ENCODE measurements around the gene EVPLL.
"Not testable (repeated sequence)": the region's sequence is repeated elsewhere in the genome, so short reads cannot be mapped to it uniquely, and the experiment has no call there.

Gene EVPLL

GRCh38 chr17:18381953-18382245 lies 4.3 kb downstream of the EVPLL start:
- H3K4me3 ChIP-seq: no peak overlapping the region
- H3K36me3 ChIP-seq (replicated peaks): no peaks in the 10 kb centered on the region
- no peaks in the 10 kb centered on the region for H3K27me3 ChIP-seq (ENCODE audit: low read depth)
- H3K9me3 ChIP-seq: no peaks in the 10 kb centered on the region
- H3K4me1 ChIP-seq: no peaks in the 10 kb centered on the region
- no peak for DNase-seq (ENCODE audit: low spot score in 2 of 2)
- in situ Hi-C loops (cut with MboI; ENCODE audit: low sequenced_read_pairs): loop anchor here (25.0 kb wide), 1 partner anchor 1570 kb away; no protein-coding TSS in a partner anchor

DNA sequence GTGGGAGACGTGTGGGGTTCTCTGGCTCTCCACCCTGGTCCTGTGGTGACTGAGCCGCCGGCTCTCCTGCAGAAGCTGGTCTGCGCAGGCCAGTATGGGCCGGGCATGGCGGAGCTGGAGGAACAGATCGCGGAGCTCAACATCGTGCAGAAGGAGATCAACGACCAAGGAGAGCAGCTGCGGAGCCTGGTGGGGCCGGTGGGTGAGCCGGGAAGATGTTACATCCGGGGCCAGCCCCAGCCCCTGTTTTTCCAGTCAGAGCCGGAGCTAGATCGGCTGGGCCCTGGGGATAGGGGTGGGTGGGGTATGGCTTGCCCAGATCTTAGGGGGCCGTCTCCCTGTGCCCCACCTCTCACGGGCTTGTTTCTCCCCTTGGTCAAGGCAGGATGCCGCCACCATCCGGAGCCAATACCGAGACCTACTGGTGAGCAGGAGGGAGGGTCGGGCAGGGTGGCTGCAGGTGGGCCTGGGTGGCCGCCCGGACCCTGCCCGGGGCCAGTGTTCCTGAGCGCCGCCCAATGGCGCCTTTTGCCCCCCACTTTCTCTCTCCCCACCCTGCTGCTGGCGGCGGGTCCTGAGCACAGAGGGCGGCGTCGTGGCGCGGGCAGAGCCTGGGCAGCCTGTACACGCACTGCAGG lies 5.0 kb downstream of the EVPLL start:
- no peak for DNase-seq (ENCODE audit: low spot score in 2 of 2)
- Histone ChIP-seq H3K4me3 (no peak overlapping the region), H3K4me1 (no peaks in the 10 kb centered on the region), H3K27me3 (ENCODE audit: low read depth) (no peaks in the 10 kb centered on the region), H3K36me3 (replicated peaks) (no peaks in the 10 kb centered on the region), H3K9me3 (no peaks in the 10 kb centered on the region)
- in situ Hi-C loops (cut with MboI; ENCODE audit: low sequenced_read_pairs): loop anchor here (25.0 kb wide), 1 partner anchor 1570 kb away; no protein-coding TSS in a partner anchor

- not testable (repeated sequence) for H3K36me3 ChIP-seq (replicated peaks); DNase-seq (ENCODE audit: low spot score in 2 of 2)
- in situ Hi-C loops (cut with MboI; ENCODE audit: low sequenced_read_pairs): loop anchor here (25.0 kb wide), 1 partner anchor 1571 kb away; no protein-coding TSS in a partner anchor
Observed at GRCh38 chr17:18383079-18383481, 5.5 kb downstream of the EVPLL start.

GRCh38 chr17:18384271-18384670 lies 6.7 kb downstream of the EVPLL start:
- H3K4me3 ChIP-seq; H3K27me3 ChIP-seq (ENCODE audit: low read depth); H3K36me3 ChIP-seq (replicated peaks); H3K4me1 ChIP-seq; DNase-seq (ENCODE audit: low spot score in 2 of 2); H3K9me3 ChIP-seq: not testable (repeated sequence)
- in situ Hi-C loops (cut with MboI; ENCODE audit: low sequenced_read_pairs): loop anchor here (25.0 kb wide), 1 partner anchor 1572 kb away; no protein-coding TSS in a partner anchor

More at GRCh38 chr17:18383079-18383481, 5.5 kb downstream of the EVPLL start:
- not testable (repeated sequence) for H3K27me3 ChIP-seq (ENCODE audit: low read depth); H3K4me1 ChIP-seq; H3K4me3 ChIP-seq; H3K9me3 ChIP-seq

DNA sequence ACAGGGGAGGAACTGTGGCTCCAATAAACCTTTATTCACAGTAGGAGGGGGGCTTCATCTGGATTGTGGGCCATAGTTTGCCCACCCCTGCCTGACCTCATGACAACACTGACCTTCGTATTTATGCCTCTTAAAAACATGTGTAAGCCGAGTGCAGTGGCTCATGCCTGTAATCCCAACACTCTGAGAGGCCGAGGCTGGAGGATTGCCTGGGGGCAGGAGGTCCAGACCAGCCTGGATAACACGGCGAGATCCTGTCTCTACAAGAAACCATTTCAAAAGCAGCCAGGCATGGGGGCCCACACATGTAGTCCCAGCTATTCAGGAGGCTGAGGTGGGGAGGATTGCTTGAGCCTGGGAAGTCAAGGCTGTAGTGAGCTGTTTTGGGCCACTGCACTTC lies 10.0 kb downstream of the EVPLL start:
- in situ Hi-C loops (cut with MboI; ENCODE audit: low sequenced_read_pairs): loop anchor here (25.0 kb wide), 1 partner anchor 1575 kb away; no protein-coding TSS in a partner anchor
- not testable (repeated sequence) for H3K27me3 ChIP-seq (ENCODE audit: low read depth); H3K9me3 ChIP-seq; H3K36me3 ChIP-seq (replicated peaks); DNase-seq (ENCODE audit: low spot score in 2 of 2); H3K4me1 ChIP-seq; H3K4me3 ChIP-seq

DNA sequence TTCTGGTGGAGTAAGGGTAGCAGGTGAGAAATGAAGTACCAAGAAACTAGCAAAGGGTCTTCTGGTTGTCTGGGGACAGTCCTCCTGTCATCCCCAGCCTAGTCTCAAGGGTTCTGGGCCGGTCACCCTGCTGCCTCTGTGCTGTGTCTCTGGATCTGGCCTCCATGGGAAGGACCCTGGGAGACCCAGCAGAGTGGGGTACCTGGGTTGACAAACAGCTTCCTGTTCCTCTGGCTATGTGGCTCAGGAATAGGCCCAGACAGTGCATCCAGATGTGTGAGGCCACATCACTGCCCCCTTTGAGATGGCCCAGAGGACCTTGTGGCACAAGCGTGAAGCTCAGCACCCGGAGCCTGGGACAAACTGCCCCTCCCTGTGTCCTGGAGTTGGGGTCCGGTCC lies 10.7 kb downstream of the EVPLL start:
- in situ Hi-C loops (cut with MboI; ENCODE audit: low sequenced_read_pairs): loop anchor here (25.0 kb wide), 1 partner anchor 1576 kb away; no protein-coding TSS in a partner anchor
- not testable (repeated sequence) for H3K36me3 ChIP-seq (replicated peaks)

GRCh38 chr17:18388728-18389127 lies 11.2 kb downstream of the EVPLL start:
- H3K36me3 ChIP-seq (replicated peaks); H3K4me3 ChIP-seq; H3K4me1 ChIP-seq; H3K27me3 ChIP-seq (ENCODE audit: low read depth); H3K9me3 ChIP-seq; DNase-seq (ENCODE audit: low spot score in 2 of 2): not testable (repeated sequence)
- in situ Hi-C loops (cut with MboI; ENCODE audit: low sequenced_read_pairs): loop anchor here (25.0 kb wide), 1 partner anchor 1576 kb away; no protein-coding TSS in a partner anchor

More for the DNA sequence above, 10.7 kb downstream of the EVPLL start:
- not testable (repeated sequence) for DNase-seq (ENCODE audit: low spot score in 2 of 2); H3K4me3 ChIP-seq; H3K9me3 ChIP-seq; H3K4me1 ChIP-seq; H3K27me3 ChIP-seq (ENCODE audit: low read depth)

GRCh38 chr17:18401872-18402590 lies 24.5 kb downstream of the EVPLL start:
- H3K4me3 ChIP-seq; DNase-seq (ENCODE audit: low spot score in 2 of 2); H3K4me1 ChIP-seq; in situ Hi-C loops (cut with MboI; ENCODE audit: low sequenced_read_pairs); H3K9me3 ChIP-seq; H3K36me3 ChIP-seq (replicated peaks); H3K27me3 ChIP-seq (ENCODE audit: low read depth): not testable (repeated sequence)

GRCh38 chr17:18403166-18403565 lies 25.6 kb downstream of the EVPLL start:
- in situ Hi-C loops (cut with MboI; ENCODE audit: low sequenced_read_pairs); H3K27me3 ChIP-seq (ENCODE audit: low read depth); DNase-seq (ENCODE audit: low spot score in 2 of 2); H3K36me3 ChIP-seq (replicated peaks); H3K4me3 ChIP-seq; H3K4me1 ChIP-seq; H3K9me3 ChIP-seq: not testable (repeated sequence)

GRCh38 chr17:18403604-18404003 lies 26.0 kb downstream of the EVPLL start:
- H3K4me1 ChIP-seq; DNase-seq (ENCODE audit: low spot score in 2 of 2); H3K9me3 ChIP-seq; in situ Hi-C loops (cut with MboI; ENCODE audit: low sequenced_read_pairs); H3K27me3 ChIP-seq (ENCODE audit: low read depth); H3K4me3 ChIP-seq; H3K36me3 ChIP-seq (replicated peaks): not testable (repeated sequence)

DNA sequence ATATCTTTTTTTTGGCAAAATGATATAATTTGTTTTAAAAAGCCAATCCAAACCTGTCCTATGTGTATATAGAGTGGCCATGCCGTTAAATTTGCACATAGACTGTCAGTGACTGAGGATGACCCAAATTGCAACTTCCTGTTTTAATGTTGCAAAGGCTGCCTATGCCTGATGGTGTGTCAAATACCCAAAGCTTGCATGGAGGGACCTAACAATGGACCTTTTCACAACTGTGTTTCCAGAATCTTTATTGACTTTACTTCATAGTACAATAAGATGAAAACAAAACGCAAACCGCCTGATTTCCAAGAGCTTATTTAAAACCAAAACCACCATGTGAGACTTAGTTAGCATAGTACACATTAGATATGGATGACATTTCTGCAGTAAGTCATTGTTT lies 31.3 kb downstream of the EVPLL start:
- in situ Hi-C loops (cut with MboI; ENCODE audit: low sequenced_read_pairs); H3K27me3 ChIP-seq (ENCODE audit: low read depth); H3K36me3 ChIP-seq (replicated peaks); H3K4me3 ChIP-seq; H3K9me3 ChIP-seq; H3K4me1 ChIP-seq: not testable (repeated sequence)
- DNase-seq (ENCODE audit: low spot score in 2 of 2): peak in 1 of 2 experiments; percentile 49

GRCh38 chr17:18409321-18409720 lies 31.7 kb downstream of the EVPLL start:
- DNase-seq (ENCODE audit: low spot score in 2 of 2); H3K4me3 ChIP-seq; H3K36me3 ChIP-seq (replicated peaks); H3K27me3 ChIP-seq (ENCODE audit: low read depth); H3K9me3 ChIP-seq; in situ Hi-C loops (cut with MboI; ENCODE audit: low sequenced_read_pairs); H3K4me1 ChIP-seq: not testable (repeated sequence)

GRCh38 chr17:18410736-18411135 lies 33.2 kb downstream of the EVPLL start:
- H3K4me1 ChIP-seq; H3K27me3 ChIP-seq (ENCODE audit: low read depth); H3K9me3 ChIP-seq; H3K36me3 ChIP-seq (replicated peaks); in situ Hi-C loops (cut with MboI; ENCODE audit: low sequenced_read_pairs); H3K4me3 ChIP-seq: not testable (repeated sequence)
- DNase-seq (ENCODE audit: low spot score in 2 of 2): peak; percentile 11 to 46

GRCh38 chr17:18411377-18411864 lies 33.8 kb downstream of the EVPLL start:
- H3K4me3 ChIP-seq: peak overlapping the region; percentile 45
- H3K4me1 ChIP-seq; H3K27me3 ChIP-seq (ENCODE audit: low read depth); H3K9me3 ChIP-seq; in situ Hi-C loops (cut with MboI; ENCODE audit: low sequenced_read_pairs); H3K36me3 ChIP-seq (replicated peaks): not testable (repeated sequence)
- DNase-seq (ENCODE audit: low spot score in 2 of 2): peak; percentile 16 to 64

All from HAP-1 (cell line).